IMR-90 (cell line): ENCODE measurements around the gene HOXC10. TPM values are rescaled to one million over a fixed set of nuclear protein-coding genes. Genes with fewer than 3 reads are reported as not detected.

Experiments
- ATAC-seq: fragments of 200-7000 bp; cut with Tn5 transposase; 2 replicates; pipeline ENCODE4 v1.9.1; 2020; ENCODE audit warnings: low read depth, mild to moderate bottlenecking, moderate library complexity
- BruUV-seq: library from RNA; stranded (reverse); fragments of 400-500 nt; replicated peaks from 2 replicates; lab custom pipeline; 2021; lab: Mats Ljungman, UMichigan
- CTCF ChIA-PET: fragments of 300-600 bp; formaldehyde crosslinking; extraction: SDS; loops from one replicate; lab custom pipeline; 2021; ENCODE audit warnings: antibody characterized with exemption; lab: Yijun Ruan, JAX
- POLR2A ChIA-PET: fragments of 300-600 bp; sonication (Branson Sonifier 250); formaldehyde crosslinking; loops from one replicate; lab custom pipeline; 2022; ENCODE audit warnings: antibody characterized with exemption; ENCODE audit not compliant: unreplicated experiment; lab: Charles Lee
- DNase-seq: peaks from one replicate; pipeline ENCODE4 v3.0.0; 2013
- H2AFZ ChIP-seq: replicated peaks from 2 replicates; pipeline ENCODE3; 2013; ENCODE audit warnings: low read length, mild to moderate bottlenecking; ENCODE audit not compliant: poor library complexity
- H2AK5ac ChIP-seq: 2 replicates; pipeline ENCODE4 v1.6.1; 2013; ENCODE audit warnings: low read depth, low read length, inconsistent platforms
- H2AK9ac ChIP-seq: replicated peaks from 2 replicates; pipeline ENCODE3; 2013; ENCODE audit warnings: mild to moderate bottlenecking, low read depth, low read length, moderate library complexity; ENCODE audit not compliant: poor library complexity
- H2BK120ac ChIP-seq: 2 replicates; pipeline ENCODE4 v1.6.1; 2013; ENCODE audit warnings: low read depth, low read length, inconsistent platforms
- H2BK15ac ChIP-seq: 3 replicates; pipeline ENCODE4 v1.6.1; 2013; ENCODE audit warnings: low read depth, low read length, inconsistent platforms
- H2BK20ac ChIP-seq: 2 replicates; pipeline ENCODE4 v1.6.1; 2013; ENCODE audit warnings: low read depth, mild to moderate bottlenecking, inconsistent platforms, low read length, moderate library complexity
- H2BK5ac ChIP-seq: 2 replicates; pipeline ENCODE4 v1.6.1; 2013; ENCODE audit warnings: mild to moderate bottlenecking, low read depth, low read length, inconsistent platforms; ENCODE audit not compliant: poor library complexity, severe bottlenecking
- H3K14ac ChIP-seq: replicated peaks from 2 replicates; pipeline ENCODE4 v1.6.1; 2013; ENCODE audit warnings: low read depth, low read length, inconsistent platforms
- H3K18ac ChIP-seq: 2 replicates; pipeline ENCODE4 v1.6.1; 2013; ENCODE audit warnings: low read depth, low read length, control low read depth
- H3K23ac ChIP-seq: 2 replicates; pipeline ENCODE4 v1.6.1; 2013; ENCODE audit warnings: low read depth, low read length, inconsistent platforms
- H3K27ac ChIP-seq: 2 replicates; pipeline ENCODE4 v1.5.1; 2013; ENCODE audit warnings: mild to moderate bottlenecking, control low read depth, low read length; ENCODE audit not compliant: insufficient read depth
- H3K27me3 ChIP-seq: 2 replicates; pipeline ENCODE4 v1.6.1; 2013; ENCODE audit warnings: low read length; ENCODE audit not compliant: control insufficient read depth, insufficient read depth
- H3K36me3 ChIP-seq: 2 replicates; pipeline ENCODE4 v1.6.1; 2013; ENCODE audit warnings: low read length, mixed read lengths; ENCODE audit not compliant: control insufficient read depth, insufficient read depth
- H3K4ac ChIP-seq: 2 replicates; pipeline ENCODE4 v1.6.1; 2013; ENCODE audit warnings: low read depth, low read length, inconsistent platforms
- H3K4me1 ChIP-seq: 2 replicates; pipeline ENCODE4 v1.6.1; 2013; ENCODE audit warnings: low read length, mixed read lengths; ENCODE audit not compliant: control insufficient read depth, insufficient read depth
- H3K4me2 ChIP-seq: 2 replicates; pipeline ENCODE4 v1.6.1; 2013; ENCODE audit warnings: low read depth, mild to moderate bottlenecking, control low read depth, low read length, moderate library complexity
- H3K4me3 ChIP-seq: 2 replicates; pipeline ENCODE4 v1.5.1; 2013; ENCODE audit warnings: low read depth, mild to moderate bottlenecking, control low read depth, low read length, moderate library complexity; ENCODE audit not compliant: insufficient read depth
- H3K56ac ChIP-seq: 2 replicates; pipeline ENCODE4 v1.6.1; 2013; ENCODE audit warnings: low read length, inconsistent platforms; ENCODE audit not compliant: insufficient read depth; ENCODE audit errors: extremely low read depth
- H3K79me1 ChIP-seq, 2 experiments: 2 replicates each; pipeline ENCODE4 v1.6.1; 2013; ENCODE audit warnings: low read length in 2 of 2, inconsistent platforms in 1 of 2, low read depth in 1 of 2
- H3K9ac ChIP-seq: 2 replicates; pipeline ENCODE4 v1.6.1; 2013; ENCODE audit warnings: low read depth, low read length, control low read depth
- H3K9me1 ChIP-seq: 2 replicates; pipeline ENCODE4 v1.6.1; 2013; ENCODE audit warnings: low read length, inconsistent platforms; ENCODE audit not compliant: insufficient read depth
- H3K9me3 ChIP-seq: 2 replicates; pipeline ENCODE4 v1.6.1; 2013; ENCODE audit warnings: low read length; ENCODE audit not compliant: control insufficient read depth, insufficient read depth
- H4K20me1 ChIP-seq: 2 replicates; pipeline ENCODE4 v1.6.1; 2013; ENCODE audit warnings: low read length, inconsistent platforms; ENCODE audit not compliant: insufficient read depth
- H4K5ac ChIP-seq: 2 replicates; pipeline ENCODE4 v1.6.1; 2013; ENCODE audit warnings: mild to moderate bottlenecking, low read depth, low read length, control low read depth
- H4K8ac ChIP-seq, 2 experiments: 2 replicates each; pipeline ENCODE4 v1.6.1; 2013; ENCODE audit warnings: low read depth in 2 of 2, low read length in 2 of 2, control low read depth in 1 of 2, inconsistent platforms in 1 of 2
- H4K91ac ChIP-seq: 2 replicates; pipeline ENCODE4 v1.6.1; 2013; ENCODE audit warnings: low read depth, low read length, inconsistent platforms; ENCODE audit not compliant: insufficient read depth
- BHLHE40 ChIP-seq: fragments of 150-350 bp; IDR thresholded peaks from 2 replicates; pipeline ENCODE4 v1.6.1; 2016; ENCODE audit warnings: mild to moderate bottlenecking, low read depth, low read length
- CEBPB ChIP-seq: IDR thresholded peaks from 2 replicates; pipeline ENCODE4 v1.6.1; 2012; ENCODE audit warnings: low read depth, low read length, improper control_type of control experiment
- CHD1 ChIP-seq: IDR thresholded peaks from 2 replicates; pipeline ENCODE4 v1.6.1; 2012; ENCODE audit warnings: low read depth, low read length, improper control_type of control experiment
- CTCF ChIP-seq: conservative IDR thresholded peaks from 2 replicates; pipeline ENCODE4 v1.5.1; 2012; ENCODE audit warnings: mild to moderate bottlenecking, low read depth, low read length, improper control_type of control experiment
- FOS ChIP-seq: fragments of 150-350 bp; IDR thresholded peaks from 2 replicates; pipeline ENCODE4 v1.6.1; 2016; ENCODE audit warnings: low read depth, low read length
- MAFK ChIP-seq: IDR thresholded peaks from 2 replicates; pipeline ENCODE4 v1.6.1; 2012; ENCODE audit warnings: low read depth, low read length, improper control_type of control experiment
- MAZ ChIP-seq: IDR thresholded peaks from 2 replicates; pipeline ENCODE4 v1.6.1; 2012; ENCODE audit warnings: low read depth, mild to moderate bottlenecking, low read length, improper control_type of control experiment, moderate library complexity, borderline replicate concordance
- NFE2L2 ChIP-seq: fragments of 150-350 bp; IDR thresholded peaks from 2 replicates; pipeline ENCODE4 v1.6.1; 2016; ENCODE audit warnings: low read depth, mild to moderate bottlenecking, low read length
- POLR2A ChIP-seq: IDR thresholded peaks from 2 replicates; pipeline ENCODE4 v1.6.1; 2012; ENCODE audit warnings: mild to moderate bottlenecking, low read depth, low read length
- RAD21 ChIP-seq: IDR thresholded peaks from 2 replicates; pipeline ENCODE4 v1.6.1; 2012; ENCODE audit warnings: low read length, improper control_type of control experiment
- RCOR1 ChIP-seq: IDR thresholded peaks from 2 replicates; pipeline ENCODE4 v1.6.1; 2012; ENCODE audit warnings: mild to moderate bottlenecking, low read length, improper control_type of control experiment; ENCODE audit not compliant: insufficient replicate concordance
- RFX5 ChIP-seq: IDR thresholded peaks from 2 replicates; pipeline ENCODE4 v1.8.0; 2012; ENCODE audit warnings: low read depth, mild to moderate bottlenecking, low read length, moderate library complexity
- WGBS, 2 experiments: methylation state at CpG; one replicate each; pipeline versions ENCODE4 v1.1.5 to v1.1.7; 2013; ENCODE audit warnings: missing lambda C conversion rate in 2 of 2; ENCODE audit not compliant: insufficient read length in 1 of 2; ENCODE audit errors: extremely low coverage in 2 of 2; 5-methylcytosine and 5-hydroxymethylcytosine counted together
- dilution Hi-C: fragments of 300-500 bp; cut with HindIII; formaldehyde crosslinking; loops from one replicate; pipeline ENCODE4 v1.14.3; 2018; ENCODE audit warnings: low sequenced_read_pairs; ENCODE audit not compliant: unreplicated experiment
- in situ Hi-C: fragments of 300-500 bp; cut with MboI; formaldehyde crosslinking; loops from 3 replicates; pipeline ENCODE4 v1.14.3; 2019; ENCODE audit warnings: low sequenced_read_pairs, inconsistent platforms, mixed read lengths
- intact Hi-C: fragments of 100-400 bp; cut with micrococcal nuclease; formaldehyde crosslinking; loops from 2 replicates; pipeline ENCODE4 v1.10.0; 2022
- polyA plus RNA-seq, 3 experiments: library from polyadenylated mRNA; depleted of rRNA; stranded (reverse); fragments of >200 nt; gene quantifications; 2 replicates each; pipeline ENCODE4 v1.2.3, GENCODE V29; 2012; ENCODE audit warnings: low replicate concordance in 1 of 3
- total RNA-seq: library from RNA; depleted of rRNA; stranded (reverse); fragments of >200 nt; gene quantifications from 2 replicates; pipeline ENCODE4 v1.2.3, GENCODE V29; 2012
- TF ChIP-seq, protein P1 (sequence below): fragments of 150-350 bp; IDR thresholded peaks from 2 replicates; pipeline ENCODE4 v1.6.1; 2017; ENCODE audit warnings: mild to moderate bottlenecking, antibody characterized with exemption, low read length, low read depth
- TF ChIP-seq, protein P2 (sequence below): fragments of 150-350 bp; IDR thresholded peaks from 2 replicates; pipeline ENCODE4 v1.6.1; 2016; ENCODE audit warnings: low read depth, mild to moderate bottlenecking, low read length, moderate library complexity, borderline replicate concordance

Gene HOXC10
- total and polyA plus RNA-seq, 2 of the 4 experiments (the other 2 are of a cell fraction), result 0.15 TPM; not detected in 1

DNA sequence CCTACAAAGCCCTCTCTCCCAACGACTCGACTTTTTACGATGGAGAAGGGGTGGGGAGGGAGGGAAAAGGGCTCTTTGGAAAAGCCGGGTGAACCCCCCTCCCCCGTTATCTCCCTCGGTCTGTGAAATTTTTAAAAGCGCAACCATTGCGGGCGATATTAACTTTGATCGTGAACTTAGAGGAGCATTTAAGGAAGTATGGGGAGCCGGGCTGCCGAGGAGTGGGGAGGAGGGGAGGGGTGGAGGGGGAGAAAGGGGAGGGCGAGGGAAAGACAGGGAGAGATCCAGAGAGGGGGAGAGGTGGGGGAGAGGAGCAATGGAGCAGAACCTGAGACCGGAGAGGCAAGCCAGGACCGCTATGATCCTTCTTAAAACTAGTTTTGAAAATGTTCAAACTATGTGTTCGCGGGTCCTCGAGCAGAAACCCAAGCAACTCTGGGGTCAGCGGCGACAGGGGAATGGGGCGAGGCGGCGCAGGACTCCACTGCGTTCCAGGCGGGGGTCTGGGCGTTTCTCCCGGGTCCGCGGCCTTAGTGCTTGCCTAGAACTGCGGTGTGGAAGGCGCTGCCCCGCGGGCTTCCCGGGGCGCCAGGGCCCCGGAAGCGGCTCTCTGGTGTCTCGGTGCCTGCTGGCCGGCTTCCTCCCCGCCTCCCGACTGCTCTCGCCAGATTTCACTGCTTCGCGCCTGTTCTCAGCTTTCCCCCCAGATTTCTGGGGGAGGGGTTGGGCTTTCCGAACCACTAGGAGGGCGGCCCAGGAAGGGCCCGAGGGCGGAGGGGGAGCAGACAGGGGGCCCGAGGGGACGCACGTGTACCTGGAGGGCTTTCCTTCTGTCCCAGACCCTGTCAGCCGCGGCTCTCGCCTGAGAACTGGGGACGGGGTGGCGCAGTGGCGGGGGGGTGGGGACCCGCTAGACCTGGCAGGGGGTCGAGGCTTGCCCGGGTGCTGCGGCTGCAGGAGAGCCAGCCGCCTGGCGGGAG lies 10.6 kb upstream of the HOXC10 start, which contains the start of gene HOTAIR:
Gene HOTAIR, minus strand, starts transcription at position 871 of the 980 bp plus-strand sequence.
- Histone ChIP-seq H4K8ac (no peak within 1 kb of the TSS), H2AK5ac (no peak within 1 kb of the TSS), H4K5ac (no peak within 1 kb of the TSS), H2AFZ (peak within 1 kb of the TSS; percentile 14), H3K36me3 (no peaks in the 10 kb centered on the region), H3K18ac (no peak within 1 kb of the TSS), H2AK9ac (no peak within 1 kb of the TSS), H3K9ac (no peak within 1 kb of the TSS), H2BK20ac (no peak within 1 kb of the TSS), H3K4me2 (peak within 1 kb of the TSS; percentile 50; the same call in 1 of the 2 replicates), H2BK5ac (no peak within 1 kb of the TSS), H3K4ac (no peak within 1 kb of the TSS), H3K4me3 (no peak within 1 kb of the TSS), H3K4me1 (peaks cover 2% of the 10 kb centered on the region; the same call in 1 of the 2 replicates), H3K27ac (no peak within 1 kb of the TSS), H3K14ac (no peak within 1 kb of the TSS), H4K91ac (no peak within 1 kb of the TSS), H4K20me1 (peaks cover 2% of the 10 kb centered on the region; the same call in 1 of the 2 replicates), H3K27me3 (peaks cover 97% of the 10 kb centered on the region), H3K23ac (no peak within 1 kb of the TSS), H3K9me3 (peaks cover 15% of the 10 kb centered on the region), H3K79me1 (no peaks in the 10 kb centered on the region), H2BK15ac (no peak within 1 kb of the TSS), H3K56ac (no peak within 1 kb of the TSS), H3K9me1 (no peaks in the 10 kb centered on the region), H2BK120ac (no peak within 1 kb of the TSS)
- WGBS, 2 experiments, result 5% methylated on average over 4 of the region's 63 CpGs; no CpG with 5 or more reads in 1 of the 2 experiments
- in situ Hi-C loops, result no loop called here
- POLR2A ChIA-PET, result no interaction called here
- dilution Hi-C loops, result no loop called here
- intact Hi-C loops, result no loop called here
- no TSS peak for BruUV-seq
- DNase-seq, result no peak
- no peak; the same call in 1 of the 2 replicates for ATAC-seq
- CTCF ChIA-PET, result no interaction called here
- TF ChIP-seq RAD21 (no peak), FOS (no peak), CEBPB (no peak), RCOR1 (no peak), RFX5 (no peak), CHD1 (no peak), BHLHE40 (no peak), MAZ (no peak), POLR2A (no peak), CTCF (no peak), MAFK (no peak), NFE2L2 (no peak)
- TF ChIP-seq, protein P1, sequence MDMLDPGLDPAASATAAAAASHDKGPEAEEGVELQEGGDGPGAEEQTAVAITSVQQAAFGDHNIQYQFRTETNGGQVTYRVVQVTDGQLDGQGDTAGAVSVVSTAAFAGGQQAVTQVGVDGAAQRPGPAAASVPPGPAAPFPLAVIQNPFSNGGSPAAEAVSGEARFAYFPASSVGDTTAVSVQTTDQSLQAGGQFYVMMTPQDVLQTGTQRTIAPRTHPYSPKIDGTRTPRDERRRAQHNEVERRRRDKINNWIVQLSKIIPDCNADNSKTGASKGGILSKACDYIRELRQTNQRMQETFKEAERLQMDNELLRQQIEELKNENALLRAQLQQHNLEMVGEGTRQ, result no peak
- TF ChIP-seq, protein P2, sequence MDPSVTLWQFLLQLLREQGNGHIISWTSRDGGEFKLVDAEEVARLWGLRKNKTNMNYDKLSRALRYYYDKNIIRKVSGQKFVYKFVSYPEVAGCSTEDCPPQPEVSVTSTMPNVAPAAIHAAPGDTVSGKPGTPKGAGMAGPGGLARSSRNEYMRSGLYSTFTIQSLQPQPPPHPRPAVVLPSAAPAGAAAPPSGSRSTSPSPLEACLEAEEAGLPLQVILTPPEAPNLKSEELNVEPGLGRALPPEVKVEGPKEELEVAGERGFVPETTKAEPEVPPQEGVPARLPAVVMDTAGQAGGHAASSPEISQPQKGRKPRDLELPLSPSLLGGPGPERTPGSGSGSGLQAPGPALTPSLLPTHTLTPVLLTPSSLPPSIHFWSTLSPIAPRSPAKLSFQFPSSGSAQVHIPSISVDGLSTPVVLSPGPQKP, result no peak
